ENCODE measurements around the gene LPP.

LPP gene

GRCh38 chr3:188223936-188224335 lies 70.0 kb downstream of the LPP start:
- no peak for FAIRE-seq

- no peak for FAIRE-seq
Observed at GRCh38 chr3:188227442-188227841, 73.5 kb downstream of the LPP start.

GRCh38 chr3:188229177-188229576 lies 75.2 kb downstream of the LPP start:
- no peak for FAIRE-seq

GRCh38 chr3:188229726-188230125 lies 75.8 kb downstream of the LPP start:
- FAIRE-seq: no peak

GRCh38 chr3:188230962-188231361 lies 77.0 kb downstream of the LPP start:
- no peak for FAIRE-seq

GRCh38 chr3:188231456-188231855 lies 77.5 kb downstream of the LPP start:
- no peak for FAIRE-seq

- FAIRE-seq: no peak
Observed at GRCh38 chr3:188232656-188233055, 78.7 kb downstream of the LPP start.

GRCh38 chr3:188233320-188233719 lies 79.4 kb downstream of the LPP start:
- FAIRE-seq: no peak

GRCh38 chr3:188234132-188234531 lies 80.2 kb downstream of the LPP start:
- no peak for FAIRE-seq

- FAIRE-seq: no peak
Observed at GRCh38 chr3:188236271-188236670, 82.3 kb downstream of the LPP start.

GRCh38 chr3:188239035-188239434 lies 85.1 kb downstream of the LPP start:
- FAIRE-seq: no peak

- no peak for FAIRE-seq
Observed at GRCh38 chr3:188239577-188239976, 85.6 kb downstream of the LPP start.

GRCh38 chr3:188240189-188240981 lies 86.4 kb downstream of the LPP start:
- FAIRE-seq: no peak

- FAIRE-seq: no peak
Observed at GRCh38 chr3:188241072-188241471, 87.1 kb downstream of the LPP start.

- no peak for FAIRE-seq
Observed at GRCh38 chr3:188241883-188242282, 87.9 kb downstream of the LPP start.

GRCh38 chr3:188242436-188243123 lies 88.6 kb downstream of the LPP start:
- no peak for FAIRE-seq

GRCh38 chr3:188243124-188243795 lies 89.3 kb downstream of the LPP start:
- FAIRE-seq: no peak

- FAIRE-seq: no peak
Observed at GRCh38 chr3:188244395-188244861, 90.5 kb downstream of the LPP start.

- FAIRE-seq: no peak
Observed at GRCh38 chr3:188246905-188247304, 92.9 kb downstream of the LPP start.

GRCh38 chr3:188248036-188248561 lies 94.1 kb downstream of the LPP start:
- FAIRE-seq: no peak

GRCh38 chr3:188253123-188253793 lies 99.3 kb downstream of the LPP start:
- FAIRE-seq: no peak

- FAIRE-seq: no peak
Observed at GRCh38 chr3:188253800-188254452, 100.0 kb downstream of the LPP start.

Data from A204.1 (cell line).